HEK293 (cell line): ENCODE measurements around the gene NAV2.

Source experiments
- CTCF ChIA-PET: fragments of 350-600 bp; formaldehyde crosslinking; extraction: SDS; loops from one replicate; lab custom pipeline; 2021; ENCODE audit warnings: antibody characterized with exemption; lab: Yijun Ruan, JAX
- POLR2A ChIA-PET: fragments of 300-600 bp; formaldehyde crosslinking; extraction: SDS; loops from one replicate; lab custom pipeline; 2020; ENCODE audit warnings: antibody characterized with exemption, inconsistent platforms; lab: Yijun Ruan, JAX
- H3K27ac ChIP-seq: fragments of 200-500 bp; sonication (Bioruptor generic); 2 replicates; pipeline ENCODE4 v1.5.1; 2014; ENCODE audit warnings: low read depth, low read length, control low read depth, inconsistent platforms; ENCODE audit errors: extremely low read depth
- H3K36me3 ChIP-seq, 2 experiments: fragments of 200-500 bp in 1 of 2; sonication (Bioruptor generic) in 1 of 2; 1 replicate in 1 of 2; 2 replicates in 1 of 2; pipeline ENCODE4 v1.5.1; 2014 to 2017; ENCODE audit warnings: inconsistent platforms in 2 of 2, low read length in 2 of 2; ENCODE audit not compliant: control insufficient read depth in 2 of 2, insufficient read depth in 1 of 2
- H3K4me1 ChIP-seq: fragments of 200-500 bp; sonication (Bioruptor generic); 2 replicates; pipeline ENCODE4 v1.5.1; 2014; ENCODE audit warnings: mild to moderate bottlenecking, low read length, inconsistent platforms; ENCODE audit not compliant: control insufficient read depth, insufficient read depth
- H3K4me3 ChIP-seq: 2 replicates; pipeline ENCODE4 v1.5.1; 2011; ENCODE audit warnings: low read depth, mild to moderate bottlenecking, control low read depth, low read length, moderate library complexity
- H3K9me3 ChIP-seq: fragments of 200-500 bp; sonication (Bioruptor generic); 2 replicates; pipeline ENCODE4 v1.5.1; 2014; ENCODE audit warnings: low read depth, low read length, inconsistent platforms; ENCODE audit not compliant: control insufficient read depth, insufficient read depth
- ZEB2 ChIP-seq: fragments of 450-650 bp; formaldehyde crosslinking; IDR thresholded peaks from 2 replicates; pipeline ENCODE4 v1.5.1; 2016; ENCODE audit warnings: missing biosample characterization, missing genetic modification characterization
- ZNF175 ChIP-seq: fragments of 450-650 bp; formaldehyde crosslinking; IDR thresholded peaks from 2 replicates; pipeline ENCODE4 v1.5.1; 2016; ENCODE audit warnings: missing biosample characterization, missing genetic modification characterization
- ZNF2 ChIP-seq: fragments of 450-650 bp; formaldehyde crosslinking; IDR thresholded peaks from 2 replicates; pipeline ENCODE4 v1.5.1; 2016; ENCODE audit warnings: missing biosample characterization, missing genetic modification characterization
- ZNF248 ChIP-seq: fragments of 450-650 bp; formaldehyde crosslinking; IDR thresholded peaks from 2 replicates; pipeline ENCODE4 v1.5.1; 2017; ENCODE audit warnings: missing biosample characterization, missing genetic modification characterization
- ZNF596 ChIP-seq: fragments of 450-650 bp; IDR thresholded peaks from 2 replicates; pipeline ENCODE4 v1.5.0; 2018; ENCODE audit warnings: missing biosample characterization, mild to moderate bottlenecking, missing genetic modification characterization, moderate library complexity
- ZNF600 ChIP-seq: fragments of 450-650 bp; formaldehyde crosslinking; IDR thresholded peaks from 2 replicates; pipeline ENCODE4 v1.5.1; 2016; ENCODE audit warnings: missing biosample characterization, missing genetic modification characterization
- TF ChIP-seq, protein P1 (sequence below): fragments of 450-650 bp; formaldehyde crosslinking; IDR thresholded peaks from 2 replicates; pipeline ENCODE4 v1.5.1; 2016; ENCODE audit warnings: missing biosample characterization, missing genetic modification characterization, borderline replicate concordance
- TF ChIP-seq, protein P2 (sequence below): fragments of 450-650 bp; formaldehyde crosslinking; IDR thresholded peaks from 2 replicates; pipeline ENCODE4 v1.5.1; 2016; ENCODE audit warnings: missing biosample characterization, missing genetic modification characterization
- TF ChIP-seq, protein P3 (sequence below): fragments of 450-650 bp; formaldehyde crosslinking; IDR thresholded peaks from 2 replicates; pipeline ENCODE4 v1.5.1; 2016; ENCODE audit warnings: missing biosample characterization, missing genetic modification characterization
- TF ChIP-seq, protein P4 (sequence below): fragments of 450-650 bp; formaldehyde crosslinking; IDR thresholded peaks from 2 replicates; pipeline ENCODE4 v1.5.1; 2017; ENCODE audit warnings: missing biosample characterization, missing genetic modification characterization
- TF ChIP-seq, protein P5 (sequence below): fragments of 450-650 bp; formaldehyde crosslinking; IDR thresholded peaks from 2 replicates; pipeline ENCODE4 v1.5.1; 2016; ENCODE audit warnings: missing biosample characterization, missing genetic modification characterization

NAV2 gene

DNA sequence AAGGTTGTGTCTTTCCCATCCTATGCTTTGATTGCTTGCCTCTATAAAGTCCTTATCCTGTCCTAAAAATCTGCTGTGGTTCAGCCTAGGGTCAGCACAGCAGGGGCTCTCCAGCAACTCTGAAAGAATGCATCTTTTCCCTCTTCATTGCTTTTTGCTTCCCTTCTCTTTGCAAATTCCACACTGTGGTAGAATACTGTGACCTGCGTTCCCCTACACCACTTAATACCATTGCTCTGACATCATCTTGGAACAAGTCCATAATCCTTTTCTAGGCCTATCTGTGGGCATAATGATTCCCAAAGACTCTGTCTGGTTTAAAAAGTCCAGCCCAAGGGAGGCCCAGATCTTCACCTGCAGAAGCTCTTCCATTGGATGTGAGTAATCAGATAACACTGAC is 177.7 kb downstream of the NAV2 start (continued):
- TF ChIP-seq, protein P1, sequence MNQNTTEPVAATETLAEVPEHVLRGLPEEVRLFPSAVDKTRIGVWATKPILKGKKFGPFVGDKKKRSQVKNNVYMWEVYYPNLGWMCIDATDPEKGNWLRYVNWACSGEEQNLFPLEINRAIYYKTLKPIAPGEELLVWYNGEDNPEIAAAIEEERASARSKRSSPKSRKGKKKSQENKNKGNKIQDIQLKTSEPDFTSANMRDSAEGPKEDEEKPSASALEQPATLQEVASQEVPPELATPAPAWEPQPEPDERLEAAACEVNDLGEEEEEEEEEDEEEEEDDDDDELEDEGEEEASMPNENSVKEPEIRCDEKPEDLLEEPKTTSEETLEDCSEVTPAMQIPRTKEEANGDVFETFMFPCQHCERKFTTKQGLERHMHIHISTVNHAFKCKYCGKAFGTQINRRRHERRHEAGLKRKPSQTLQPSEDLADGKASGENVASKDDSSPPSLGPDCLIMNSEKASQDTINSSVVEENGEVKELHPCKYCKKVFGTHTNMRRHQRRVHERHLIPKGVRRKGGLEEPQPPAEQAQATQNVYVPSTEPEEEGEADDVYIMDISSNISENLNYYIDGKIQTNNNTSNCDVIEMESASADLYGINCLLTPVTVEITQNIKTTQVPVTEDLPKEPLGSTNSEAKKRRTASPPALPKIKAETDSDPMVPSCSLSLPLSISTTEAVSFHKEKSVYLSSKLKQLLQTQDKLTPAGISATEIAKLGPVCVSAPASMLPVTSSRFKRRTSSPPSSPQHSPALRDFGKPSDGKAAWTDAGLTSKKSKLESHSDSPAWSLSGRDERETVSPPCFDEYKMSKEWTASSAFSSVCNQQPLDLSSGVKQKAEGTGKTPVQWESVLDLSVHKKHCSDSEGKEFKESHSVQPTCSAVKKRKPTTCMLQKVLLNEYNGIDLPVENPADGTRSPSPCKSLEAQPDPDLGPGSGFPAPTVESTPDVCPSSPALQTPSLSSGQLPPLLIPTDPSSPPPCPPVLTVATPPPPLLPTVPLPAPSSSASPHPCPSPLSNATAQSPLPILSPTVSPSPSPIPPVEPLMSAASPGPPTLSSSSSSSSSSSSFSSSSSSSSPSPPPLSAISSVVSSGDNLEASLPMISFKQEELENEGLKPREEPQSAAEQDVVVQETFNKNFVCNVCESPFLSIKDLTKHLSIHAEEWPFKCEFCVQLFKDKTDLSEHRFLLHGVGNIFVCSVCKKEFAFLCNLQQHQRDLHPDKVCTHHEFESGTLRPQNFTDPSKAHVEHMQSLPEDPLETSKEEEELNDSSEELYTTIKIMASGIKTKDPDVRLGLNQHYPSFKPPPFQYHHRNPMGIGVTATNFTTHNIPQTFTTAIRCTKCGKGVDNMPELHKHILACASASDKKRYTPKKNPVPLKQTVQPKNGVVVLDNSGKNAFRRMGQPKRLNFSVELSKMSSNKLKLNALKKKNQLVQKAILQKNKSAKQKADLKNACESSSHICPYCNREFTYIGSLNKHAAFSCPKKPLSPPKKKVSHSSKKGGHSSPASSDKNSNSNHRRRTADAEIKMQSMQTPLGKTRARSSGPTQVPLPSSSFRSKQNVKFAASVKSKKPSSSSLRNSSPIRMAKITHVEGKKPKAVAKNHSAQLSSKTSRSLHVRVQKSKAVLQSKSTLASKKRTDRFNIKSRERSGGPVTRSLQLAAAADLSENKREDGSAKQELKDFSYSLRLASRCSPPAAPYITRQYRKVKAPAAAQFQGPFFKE (tag by site-specific recombination): no peak
- TF ChIP-seq, protein P2, sequence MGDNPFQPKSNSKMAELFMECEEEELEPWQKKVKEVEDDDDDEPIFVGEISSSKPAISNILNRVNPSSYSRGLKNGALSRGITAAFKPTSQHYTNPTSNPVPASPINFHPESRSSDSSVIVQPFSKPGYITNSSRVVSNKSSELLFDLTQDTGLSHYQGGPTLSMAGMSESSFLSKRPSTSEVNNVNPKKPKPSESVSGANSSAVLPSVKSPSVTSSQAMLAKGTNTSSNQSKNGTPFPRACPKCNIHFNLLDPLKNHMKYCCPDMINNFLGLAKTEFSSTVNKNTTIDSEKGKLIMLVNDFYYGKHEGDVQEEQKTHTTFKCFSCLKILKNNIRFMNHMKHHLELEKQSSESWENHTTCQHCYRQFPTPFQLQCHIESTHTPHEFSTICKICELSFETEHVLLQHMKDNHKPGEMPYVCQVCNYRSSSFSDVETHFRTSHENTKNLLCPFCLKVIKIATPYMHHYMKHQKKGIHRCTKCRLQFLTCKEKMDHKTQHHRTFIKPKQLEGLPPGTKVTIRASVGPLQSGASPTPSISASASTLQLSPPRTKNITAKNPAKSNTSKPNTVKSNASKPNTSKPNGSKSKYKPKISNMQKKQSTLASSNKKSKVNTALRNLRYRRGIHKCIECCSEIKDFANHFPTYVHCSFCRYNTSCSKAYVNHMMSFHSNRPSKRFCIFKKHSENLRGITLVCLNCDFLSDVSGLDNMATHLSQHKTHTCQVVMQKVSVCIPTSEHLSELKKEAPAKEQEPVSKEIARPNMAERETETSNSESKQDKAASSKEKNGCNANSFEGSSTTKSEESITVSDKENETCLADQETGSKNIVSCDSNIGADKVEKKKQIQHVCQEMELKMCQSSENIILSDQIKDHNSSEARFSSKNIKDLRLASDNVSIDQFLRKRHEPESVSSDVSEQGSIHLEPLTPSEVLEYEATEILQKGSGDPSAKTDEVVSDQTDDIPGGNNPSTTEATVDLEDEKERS: no peak
- TF ChIP-seq ZEB2 (tag by site-specific recombination) (no peak), ZNF248 (tag by site-specific recombination) (no peak), ZNF600 (tag by site-specific recombination) (peak; percentile 72), ZNF2 (tag by site-specific recombination) (no peak)
- TF ChIP-seq, protein P3, sequence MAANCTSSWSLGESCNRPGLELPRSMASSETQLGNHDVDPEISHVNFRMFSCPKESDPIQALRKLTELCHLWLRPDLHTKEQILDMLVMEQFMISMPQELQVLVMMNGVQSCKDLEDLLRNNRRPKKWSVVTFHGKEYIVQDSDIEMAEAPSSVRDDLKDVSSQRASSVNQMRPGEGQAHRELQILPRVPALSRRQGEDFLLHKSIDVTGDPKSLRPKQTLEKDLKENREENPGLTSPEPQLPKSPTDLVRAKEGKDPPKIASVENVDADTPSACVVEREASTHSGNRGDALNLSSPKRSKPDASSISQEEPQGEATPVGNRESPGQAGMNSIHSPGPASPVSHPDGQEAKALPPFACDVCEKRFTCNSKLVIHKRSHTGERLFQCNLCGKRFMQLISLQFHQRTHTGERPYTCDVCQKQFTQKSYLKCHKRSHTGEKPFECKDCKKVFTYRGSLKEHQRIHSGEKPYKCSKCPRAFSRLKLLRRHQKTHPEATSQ: no peak
- TF ChIP-seq, protein P4, sequence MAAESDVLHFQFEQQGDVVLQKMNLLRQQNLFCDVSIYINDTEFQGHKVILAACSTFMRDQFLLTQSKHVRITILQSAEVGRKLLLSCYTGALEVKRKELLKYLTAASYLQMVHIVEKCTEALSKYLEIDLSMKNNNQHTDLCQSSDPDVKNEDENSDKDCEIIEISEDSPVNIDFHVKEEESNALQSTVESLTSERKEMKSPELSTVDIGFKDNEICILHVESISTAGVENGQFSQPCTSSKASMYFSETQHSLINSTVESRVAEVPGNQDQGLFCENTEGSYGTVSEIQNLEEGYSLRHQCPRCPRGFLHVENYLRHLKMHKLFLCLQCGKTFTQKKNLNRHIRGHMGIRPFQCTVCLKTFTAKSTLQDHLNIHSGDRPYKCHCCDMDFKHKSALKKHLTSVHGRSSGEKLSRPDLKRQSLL (tag by site-specific recombination): no peak

DNA sequence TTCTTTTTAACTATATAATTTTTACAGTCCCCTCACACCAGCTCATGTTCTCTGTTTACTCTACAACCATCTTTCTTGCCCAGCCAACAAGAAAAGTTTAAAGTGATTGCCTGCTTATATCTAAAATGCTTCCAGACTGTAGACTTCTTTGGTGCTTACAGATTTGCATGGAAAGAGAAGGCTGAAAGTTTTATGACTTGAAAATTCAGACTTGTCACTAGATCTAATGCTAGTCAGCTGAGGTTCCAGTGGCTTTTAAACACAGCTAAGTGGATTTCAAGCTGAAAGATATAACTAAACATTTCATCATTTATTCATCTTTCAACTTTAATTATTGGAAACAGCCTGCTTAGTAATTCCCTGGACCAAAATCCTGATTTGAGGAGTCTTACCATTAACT is 178.4 kb downstream of the NAV2 start:
- ChIA-PET CTCF (interaction anchor here (1.3 to 1.8 kb wide), 2 partner anchors 12 to 14 kb away, joined by 5 read pairs; no protein-coding TSS in a partner anchor), POLR2A (no interaction called here)
- no peak overlapping the region for H3K27ac ChIP-seq
- no peak for TF ChIP-seq ZNF596 (tag by site-specific recombination)
- TF ChIP-seq ZNF175 (tag by site-specific recombination): no peak
- TF ChIP-seq, protein P5, sequence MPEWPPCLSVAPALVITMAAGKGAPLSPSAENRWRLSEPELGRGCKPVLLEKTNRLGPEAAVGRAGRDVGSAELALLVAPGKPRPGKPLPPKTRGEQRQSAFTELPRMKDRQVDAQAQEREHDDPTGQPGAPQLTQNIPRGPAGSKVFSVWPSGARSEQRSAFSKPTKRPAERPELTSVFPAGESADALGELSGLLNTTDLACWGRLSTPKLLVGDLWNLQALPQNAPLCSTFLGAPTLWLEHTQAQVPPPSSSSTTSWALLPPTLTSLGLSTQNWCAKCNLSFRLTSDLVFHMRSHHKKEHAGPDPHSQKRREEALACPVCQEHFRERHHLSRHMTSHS (tag by site-specific recombination): no peak
- H3K4me1 ChIP-seq: no peaks in the 10 kb centered on the region
- no peaks in the 10 kb centered on the region for H3K36me3 ChIP-seq
- H3K4me3 ChIP-seq: no peak overlapping the region
- no peaks in the 10 kb centered on the region for H3K9me3 ChIP-seq
